ENCODE measurements around the gene ACVRL1.

GRCh38 chr12:51926718-51927117 is 19.4 kb downstream of the ACVRL1 start:
- TF ChIP-seq POLR2AphosphoS5 (IDR thresholded peaks at IDR 0.05; ENCODE audit: low read depth, low read length): no peak
- TF ChIP-seq CTCF (IDR thresholded peaks at IDR 0.05): peak; percentile 59

All from Panc1 (cell line).